ENCODE data around the gene ZNF714.

ZNF714 gene

GRCh38 chr19:21126078-21126477, 44.1 kb downstream of the ZNF714 start:
- H3K4me1 ChIP-seq (ENCODE audit: low read length): no peaks in the 10 kb centered on the region
- no peak overlapping the region for H3K4me3 ChIP-seq (ENCODE audit: low read length)
- no peaks in the 10 kb centered on the region for H3K9me3 ChIP-seq (ENCODE audit: insufficient read depth, low read length)
- H3K9ac ChIP-seq (ENCODE audit: low read length): no peak overlapping the region
- H3K27me3 ChIP-seq (ENCODE audit: low read depth, low read length): no peaks in the 10 kb centered on the region
- H3K36me3 ChIP-seq (replicated peaks; ENCODE audit: low read depth, low read length): no peaks in the 10 kb centered on the region
- TF ChIP-seq EZH2phosphoT487 (IDR thresholded peaks at IDR 0.05; ENCODE audit: low read depth): no peak
- no peak for TF ChIP-seq CTCF (IDR thresholded peaks at IDR 0.05; ENCODE audit: low read depth, low read length)
- H3K4me2 ChIP-seq (ENCODE audit: low read length): no peak overlapping the region
- no peaks in the 10 kb centered on the region for H4K20me1 ChIP-seq (ENCODE audit: insufficient read depth, low read length)
- no peak overlapping the region for H2AFZ ChIP-seq (ENCODE audit: low read depth, low read length)
- H3K79me2 ChIP-seq (ENCODE audit: low read length): no peaks in the 10 kb centered on the region
- H3K27ac ChIP-seq (ENCODE audit: low read length): no peak overlapping the region

GRCh38 chr19:21127001-21127400, 45.0 kb downstream of the ZNF714 start:
- H3K4me1 ChIP-seq (ENCODE audit: low read length): no peaks in the 10 kb centered on the region
- H3K79me2 ChIP-seq (ENCODE audit: low read length): no peaks in the 10 kb centered on the region
- no peak overlapping the region for H3K4me2 ChIP-seq (ENCODE audit: low read length)
- no peaks in the 10 kb centered on the region for H3K27me3 ChIP-seq (ENCODE audit: low read depth, low read length)
- H3K4me3 ChIP-seq (ENCODE audit: low read length): no peak overlapping the region
- TF ChIP-seq CTCF (IDR thresholded peaks at IDR 0.05; ENCODE audit: low read depth, low read length): no peak
- no peak for TF ChIP-seq EZH2phosphoT487 (IDR thresholded peaks at IDR 0.05; ENCODE audit: low read depth)
- no peaks in the 10 kb centered on the region for H4K20me1 ChIP-seq (ENCODE audit: insufficient read depth, low read length)
- no peak overlapping the region for H3K9ac ChIP-seq (ENCODE audit: low read length)
- H3K36me3 ChIP-seq (replicated peaks; ENCODE audit: low read depth, low read length): no peaks in the 10 kb centered on the region
- H2AFZ ChIP-seq (ENCODE audit: low read depth, low read length): no peak overlapping the region
- H3K27ac ChIP-seq (ENCODE audit: low read length): no peak overlapping the region
- no peaks in the 10 kb centered on the region for H3K9me3 ChIP-seq (ENCODE audit: insufficient read depth, low read length)

- H3K27me3 ChIP-seq (ENCODE audit: low read depth, low read length): no peaks in the 10 kb centered on the region
- no peaks in the 10 kb centered on the region for H3K36me3 ChIP-seq (replicated peaks; ENCODE audit: low read depth, low read length)
- no peaks in the 10 kb centered on the region for H4K20me1 ChIP-seq (ENCODE audit: insufficient read depth, low read length)
- H3K27ac ChIP-seq (ENCODE audit: low read length): no peak overlapping the region
- TF ChIP-seq CTCF (IDR thresholded peaks at IDR 0.05; ENCODE audit: low read depth, low read length): no peak
- no peaks in the 10 kb centered on the region for H3K79me2 ChIP-seq (ENCODE audit: low read length)
- no peak overlapping the region for H2AFZ ChIP-seq (ENCODE audit: low read depth, low read length)
- H3K4me3 ChIP-seq (ENCODE audit: low read length): no peak overlapping the region
- H3K9me3 ChIP-seq (ENCODE audit: insufficient read depth, low read length): no peaks in the 10 kb centered on the region
- no peak overlapping the region for H3K4me2 ChIP-seq (ENCODE audit: low read length)
- H3K9ac ChIP-seq (ENCODE audit: low read length): no peak overlapping the region
- H3K4me1 ChIP-seq (ENCODE audit: low read length): no peaks in the 10 kb centered on the region
These were observed 45.9 kb downstream of the ZNF714 start for GRCh38 chr19:21127898-21128297.

GRCh38 chr19:21128901-21129698, 47.1 kb downstream of the ZNF714 start:
- Histone ChIP-seq H3K27me3 (ENCODE audit: low read depth, low read length) (no peaks in the 10 kb centered on the region), H3K9ac (ENCODE audit: low read length) (no peak overlapping the region), H3K4me1 (ENCODE audit: low read length) (no peaks in the 10 kb centered on the region), H2AFZ (ENCODE audit: low read depth, low read length) (no peak overlapping the region), H4K20me1 (ENCODE audit: insufficient read depth, low read length) (no peaks in the 10 kb centered on the region), H3K4me3 (ENCODE audit: low read length) (no peak overlapping the region), H3K36me3 (replicated peaks; ENCODE audit: low read depth, low read length) (no peaks in the 10 kb centered on the region), H3K9me3 (ENCODE audit: insufficient read depth, low read length) (no peaks in the 10 kb centered on the region), H3K4me2 (ENCODE audit: low read length) (no peak overlapping the region), H3K27ac (ENCODE audit: low read length) (no peak overlapping the region), H3K79me2 (ENCODE audit: low read length) (no peaks in the 10 kb centered on the region)
- TF ChIP-seq CTCF (IDR thresholded peaks at IDR 0.05; ENCODE audit: low read depth, low read length) (no peak), EZH2phosphoT487 (IDR thresholded peaks at IDR 0.05; ENCODE audit: low read depth) (no peak)
